ENCODE measurements around the gene BCAS3. TPM values are rescaled to one million over a fixed set of nuclear protein-coding genes. Genes with fewer than 3 reads are reported as not detected.

BCAS3 gene
- total RNA-seq, 4 donors from 2014 or later, result 21.7 to 42.2 (median 23.0) TPM

DNA sequence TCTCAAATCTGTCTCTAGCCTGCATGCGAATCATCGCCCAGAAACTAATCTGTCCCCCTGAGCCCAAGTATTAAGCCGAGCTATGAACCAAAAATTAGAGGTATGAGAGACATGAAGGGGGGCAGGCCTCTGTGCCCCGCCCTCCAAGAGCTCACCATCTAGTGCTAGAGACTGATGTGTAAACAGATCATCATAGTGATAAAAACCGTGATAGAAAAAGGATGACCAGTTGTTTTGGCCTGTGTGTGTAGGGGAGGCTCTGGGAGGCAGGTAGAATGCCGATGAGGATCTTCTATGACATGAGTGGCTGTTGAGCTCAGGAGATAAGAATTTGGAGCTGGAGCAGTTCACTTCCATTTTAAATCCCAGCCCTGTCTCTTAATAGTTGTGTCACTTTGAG lies 632.9 kb downstream of the BCAS3 start:
- TF ChIP-seq, protein P1, sequence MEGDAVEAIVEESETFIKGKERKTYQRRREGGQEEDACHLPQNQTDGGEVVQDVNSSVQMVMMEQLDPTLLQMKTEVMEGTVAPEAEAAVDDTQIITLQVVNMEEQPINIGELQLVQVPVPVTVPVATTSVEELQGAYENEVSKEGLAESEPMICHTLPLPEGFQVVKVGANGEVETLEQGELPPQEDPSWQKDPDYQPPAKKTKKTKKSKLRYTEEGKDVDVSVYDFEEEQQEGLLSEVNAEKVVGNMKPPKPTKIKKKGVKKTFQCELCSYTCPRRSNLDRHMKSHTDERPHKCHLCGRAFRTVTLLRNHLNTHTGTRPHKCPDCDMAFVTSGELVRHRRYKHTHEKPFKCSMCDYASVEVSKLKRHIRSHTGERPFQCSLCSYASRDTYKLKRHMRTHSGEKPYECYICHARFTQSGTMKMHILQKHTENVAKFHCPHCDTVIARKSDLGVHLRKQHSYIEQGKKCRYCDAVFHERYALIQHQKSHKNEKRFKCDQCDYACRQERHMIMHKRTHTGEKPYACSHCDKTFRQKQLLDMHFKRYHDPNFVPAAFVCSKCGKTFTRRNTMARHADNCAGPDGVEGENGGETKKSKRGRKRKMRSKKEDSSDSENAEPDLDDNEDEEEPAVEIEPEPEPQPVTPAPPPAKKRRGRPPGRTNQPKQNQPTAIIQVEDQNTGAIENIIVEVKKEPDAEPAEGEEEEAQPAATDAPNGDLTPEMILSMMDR (IDR thresholded peaks at IDR 0.05; ENCODE audit: low read depth), result no peak

DNA sequence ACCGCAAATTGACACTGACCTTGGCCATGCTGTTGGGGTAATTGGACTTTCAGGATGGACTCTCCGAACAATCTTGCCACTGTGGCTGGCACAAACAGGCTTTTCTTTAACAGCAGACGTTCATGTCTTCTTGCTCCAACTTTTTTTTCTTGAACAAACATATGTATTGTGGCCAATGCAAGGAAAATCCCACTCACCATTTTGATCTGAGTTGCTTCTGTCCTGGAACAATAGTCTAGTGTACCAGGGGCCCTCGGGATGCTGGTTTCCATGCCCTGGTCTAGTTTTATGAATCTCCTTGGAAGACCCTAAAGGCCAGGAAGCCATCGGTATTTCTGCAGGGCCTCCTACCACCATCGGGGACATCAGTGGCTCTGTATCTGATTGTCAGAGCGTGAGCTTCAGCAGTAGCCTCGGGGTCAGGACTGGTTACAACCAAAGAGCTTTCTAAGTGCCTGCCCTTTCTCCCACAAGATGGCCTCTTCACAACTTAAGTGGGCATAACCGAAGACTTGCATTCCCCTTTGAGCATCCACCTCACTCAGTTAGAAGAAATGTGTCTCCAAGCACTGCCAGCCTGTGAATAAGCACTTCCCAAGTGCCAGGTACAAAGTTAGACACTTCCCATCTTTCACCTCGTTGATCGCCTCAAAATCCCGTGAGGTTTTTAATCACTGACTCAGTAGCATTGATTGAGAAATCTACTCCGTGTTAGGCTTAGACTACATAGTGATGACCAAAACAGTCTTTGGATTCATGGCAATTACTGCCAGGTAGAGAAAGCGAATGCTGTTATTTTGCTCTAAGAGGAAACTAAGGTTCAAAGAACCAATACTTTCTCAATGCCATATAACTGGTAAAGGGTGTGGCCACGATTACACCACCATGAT lies 635.0 kb downstream of the BCAS3 start:
- TF ChIP-seq, protein P1 (IDR thresholded peaks at IDR 0.05; ENCODE audit: low read depth), result no peak

DNA sequence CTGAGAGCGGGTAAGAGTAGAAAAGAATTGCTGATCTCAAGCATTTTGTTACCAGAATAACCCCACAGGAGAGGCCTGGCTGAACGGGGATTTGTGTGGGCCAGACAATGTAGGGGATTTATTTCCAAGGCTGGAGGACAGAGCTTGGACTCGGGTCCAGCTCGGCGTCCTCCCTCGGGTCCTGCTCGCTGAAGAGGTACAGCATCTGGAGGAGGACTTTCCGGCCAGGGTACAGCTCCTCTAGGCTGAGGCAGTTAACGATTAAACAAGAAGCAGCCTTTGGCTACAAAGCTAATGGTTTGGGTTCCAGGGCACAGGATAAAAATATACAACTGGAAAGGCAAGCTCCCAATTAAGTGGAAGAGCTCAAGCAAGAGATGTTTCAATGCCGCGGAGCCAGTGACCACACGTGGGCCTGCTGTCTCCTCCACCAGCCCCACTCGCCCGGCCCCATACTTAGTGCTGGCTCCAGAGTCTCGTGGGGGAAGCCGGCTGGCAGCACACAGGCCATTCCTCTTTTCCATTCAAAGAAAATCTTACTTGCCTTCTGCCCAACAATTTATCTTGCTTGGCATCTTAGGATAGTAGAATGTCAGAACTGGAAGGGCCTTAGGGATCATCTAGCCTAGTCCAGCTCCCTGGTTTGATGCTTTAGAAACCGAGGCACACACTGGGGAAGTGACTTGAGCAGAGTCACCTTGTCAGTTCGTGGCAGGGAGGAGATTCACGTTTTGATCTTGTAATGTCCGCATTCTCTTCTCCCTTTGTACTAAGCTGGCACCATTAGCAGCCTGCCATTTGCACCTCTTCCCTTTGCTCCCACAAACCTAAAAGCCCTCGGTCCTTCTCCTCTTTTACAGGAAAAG lies 636.0 kb downstream of the BCAS3 start:
- TF ChIP-seq, protein P1 (IDR thresholded peaks at IDR 0.05; ENCODE audit: low read depth), result no peak

DNA sequence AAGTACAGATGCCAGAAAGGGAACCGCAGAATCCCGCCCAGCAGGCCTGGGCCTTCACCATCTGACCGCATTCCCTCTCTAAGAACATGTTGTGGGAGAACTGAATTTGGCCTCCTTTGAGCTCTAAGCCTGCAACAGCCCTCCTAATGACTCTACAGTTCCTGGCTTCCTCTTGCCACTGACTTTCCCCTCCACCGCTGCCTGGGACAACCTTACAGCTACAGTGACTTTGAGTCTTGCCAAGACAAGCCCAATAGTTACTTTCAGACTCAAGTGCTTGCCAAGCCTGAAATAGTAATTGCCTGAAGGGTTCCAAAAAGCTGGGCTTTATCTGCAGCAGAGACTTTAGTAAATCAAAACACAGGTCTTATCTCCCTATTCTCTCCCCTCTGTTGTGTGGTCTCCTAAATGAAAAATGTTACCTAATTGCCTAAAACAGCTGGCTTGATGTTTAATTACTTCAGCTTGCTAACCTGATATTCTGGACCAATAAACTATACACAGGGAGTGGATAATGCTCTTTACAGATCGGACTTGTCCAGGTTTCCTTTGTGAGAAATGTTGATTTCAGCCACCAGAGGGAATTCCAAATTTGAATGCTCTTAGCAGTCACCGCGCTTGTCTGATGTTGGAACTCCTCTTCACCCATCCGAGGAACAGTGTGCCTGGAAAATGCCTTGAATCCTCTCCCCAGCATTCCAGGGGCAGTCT lies 636.9 kb downstream of the BCAS3 start:
- TF ChIP-seq, protein P1 (IDR thresholded peaks at IDR 0.05; ENCODE audit: low read depth), result no peak

DNA sequence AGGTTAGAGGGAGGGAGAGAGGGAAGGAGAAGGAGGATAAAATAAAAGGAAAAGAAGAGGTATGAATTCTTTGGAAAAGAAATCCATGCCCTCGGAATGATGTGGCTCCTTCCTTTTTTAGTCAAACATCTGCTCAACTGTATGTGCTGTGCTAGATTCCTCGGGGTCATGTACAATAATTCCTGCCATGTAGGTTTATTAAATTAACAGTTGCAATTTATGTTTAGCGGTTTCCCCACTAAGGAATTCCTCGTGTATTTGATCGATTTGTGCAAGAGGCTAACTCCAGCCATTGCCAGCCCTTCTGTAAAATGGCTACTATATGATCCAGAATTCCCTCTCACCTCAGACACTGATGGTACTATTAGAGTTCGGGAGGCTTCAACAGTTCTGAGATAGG lies 639.0 kb downstream of the BCAS3 start:
- TF ChIP-seq, protein P1 (IDR thresholded peaks at IDR 0.05; ENCODE audit: low read depth), result no peak

DNA sequence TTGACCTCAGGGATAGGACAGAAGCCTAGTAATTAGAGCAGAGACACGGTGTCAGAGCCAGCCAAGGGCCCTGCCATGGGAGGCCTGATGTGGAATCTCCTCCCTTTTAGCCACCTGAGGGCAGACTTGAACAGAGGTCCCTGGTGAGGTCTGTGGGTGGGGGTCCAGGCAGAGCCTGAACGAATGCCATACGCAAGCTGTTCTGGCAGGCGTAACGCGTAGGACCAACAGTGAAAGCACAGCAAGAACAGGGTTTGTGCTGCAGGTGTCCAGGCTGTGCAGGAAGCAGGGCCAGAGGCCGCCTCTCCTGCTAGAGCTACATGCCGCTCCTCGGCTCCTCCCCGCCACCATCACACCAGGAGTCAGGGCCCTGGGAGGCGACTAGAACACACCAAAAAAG lies 640.1 kb downstream of the BCAS3 start:
- TF ChIP-seq, protein P1 (IDR thresholded peaks at IDR 0.05; ENCODE audit: low read depth), result no peak
